ENCODE results near the gene NDFIP2.
"Not testable (repeated sequence)": the region's sequence is repeated elsewhere in the genome, so short reads cannot be mapped to it uniquely, and the experiment has no call there.

The NDFIP2 gene

GRCh38 chr13:79540504-79540903, 59.5 kb downstream of the NDFIP2 start:
- DNase-seq, result no peak

DNA sequence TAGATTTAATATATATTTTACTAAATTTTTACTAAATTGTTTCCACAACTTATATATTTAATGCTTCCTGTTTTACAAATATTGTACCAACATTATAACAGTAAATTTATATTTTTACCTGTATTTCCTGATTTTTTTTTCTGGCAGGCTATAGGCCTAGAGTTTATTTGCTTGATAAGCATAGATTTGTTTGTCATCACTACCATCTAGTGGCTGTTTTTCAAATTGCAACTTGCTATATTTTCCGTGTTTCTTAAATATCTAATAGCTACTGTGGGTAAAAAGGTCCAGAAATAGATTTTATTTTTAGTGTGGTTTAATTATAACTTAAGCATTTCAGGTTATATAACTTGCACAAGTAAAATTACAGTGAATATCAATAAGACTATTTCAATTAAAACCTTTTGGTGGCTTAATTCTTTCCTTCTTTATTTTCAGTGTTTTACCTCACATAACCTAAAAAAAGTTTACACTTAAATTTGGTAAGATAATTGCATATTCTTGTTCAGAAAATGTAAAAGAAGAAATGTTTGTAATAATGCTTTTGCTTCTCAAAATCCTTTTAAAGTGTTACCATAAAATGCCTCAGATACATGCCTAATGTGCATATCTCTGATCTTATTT, 60.6 kb downstream of the NDFIP2 start:
- DNase-seq, result peak; percentile 20 to 52

GRCh38 chr13:79543883-79544282, 62.9 kb downstream of the NDFIP2 start:
- no peak for DNase-seq

DNA sequence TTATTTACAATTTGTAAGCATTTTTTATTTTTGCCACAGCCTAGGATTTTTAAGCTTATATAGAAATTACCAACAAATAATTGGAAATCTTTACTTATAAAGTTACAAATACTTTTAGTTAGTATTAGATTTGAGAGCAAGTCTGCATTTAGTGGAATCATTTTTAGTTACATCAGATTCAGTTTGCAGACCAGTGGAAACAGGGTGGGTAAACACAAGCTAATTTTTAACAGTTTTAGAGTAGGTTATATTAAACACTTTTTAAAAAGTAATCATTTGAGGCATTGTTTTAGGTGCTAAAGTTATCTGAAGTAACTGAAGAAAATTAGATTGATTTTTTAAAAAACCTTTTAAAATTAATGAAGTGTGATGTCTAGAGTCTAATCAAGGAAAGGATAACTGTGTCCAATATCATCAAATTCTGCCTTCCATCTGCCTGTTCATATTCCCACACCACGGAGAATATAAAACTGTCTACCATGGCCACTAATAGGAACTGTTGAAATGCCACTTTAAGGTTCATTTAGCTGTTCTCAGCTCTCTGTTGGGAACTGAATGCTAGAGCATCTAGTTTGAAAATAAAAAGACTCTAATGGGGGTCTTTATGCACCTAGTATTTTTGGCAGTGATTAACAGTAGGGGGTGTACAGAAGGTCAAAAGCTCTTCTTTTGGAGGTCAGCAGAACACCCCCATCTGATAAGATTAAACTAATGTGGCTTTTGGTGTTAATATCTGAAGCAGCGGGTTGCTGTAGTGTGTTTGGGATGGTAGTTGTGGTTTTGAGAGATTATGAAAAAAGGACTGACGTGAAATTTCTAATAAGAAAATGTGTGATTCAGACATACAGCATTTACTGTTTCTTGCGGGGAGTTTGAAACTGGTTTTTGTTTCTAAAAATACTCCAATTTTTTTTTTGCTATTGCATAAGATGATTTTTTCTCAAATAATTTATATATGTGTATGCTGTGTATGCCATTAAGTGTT, 66.5 kb downstream of the NDFIP2 start:
- no peak for DNase-seq

DNA sequence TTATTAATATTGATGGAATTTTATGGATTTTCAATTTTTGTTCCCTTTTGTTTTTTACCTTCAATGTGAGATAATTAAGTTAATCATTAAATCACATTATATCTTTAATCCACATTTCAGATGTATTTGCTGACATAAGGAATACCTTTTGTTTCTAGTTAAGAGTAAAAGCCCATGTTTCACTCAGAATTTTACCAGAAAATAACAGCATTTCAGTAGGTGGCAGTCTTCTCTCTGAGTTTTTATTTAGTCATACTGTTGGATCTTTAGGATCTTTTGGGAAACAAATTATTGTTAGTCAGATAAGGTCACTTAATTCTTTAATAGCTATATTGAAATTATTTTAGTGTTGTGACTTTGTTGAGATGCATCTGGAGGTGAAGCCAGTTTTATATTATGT, 67.9 kb downstream of the NDFIP2 start:
- DNase-seq, result no peak

DNA sequence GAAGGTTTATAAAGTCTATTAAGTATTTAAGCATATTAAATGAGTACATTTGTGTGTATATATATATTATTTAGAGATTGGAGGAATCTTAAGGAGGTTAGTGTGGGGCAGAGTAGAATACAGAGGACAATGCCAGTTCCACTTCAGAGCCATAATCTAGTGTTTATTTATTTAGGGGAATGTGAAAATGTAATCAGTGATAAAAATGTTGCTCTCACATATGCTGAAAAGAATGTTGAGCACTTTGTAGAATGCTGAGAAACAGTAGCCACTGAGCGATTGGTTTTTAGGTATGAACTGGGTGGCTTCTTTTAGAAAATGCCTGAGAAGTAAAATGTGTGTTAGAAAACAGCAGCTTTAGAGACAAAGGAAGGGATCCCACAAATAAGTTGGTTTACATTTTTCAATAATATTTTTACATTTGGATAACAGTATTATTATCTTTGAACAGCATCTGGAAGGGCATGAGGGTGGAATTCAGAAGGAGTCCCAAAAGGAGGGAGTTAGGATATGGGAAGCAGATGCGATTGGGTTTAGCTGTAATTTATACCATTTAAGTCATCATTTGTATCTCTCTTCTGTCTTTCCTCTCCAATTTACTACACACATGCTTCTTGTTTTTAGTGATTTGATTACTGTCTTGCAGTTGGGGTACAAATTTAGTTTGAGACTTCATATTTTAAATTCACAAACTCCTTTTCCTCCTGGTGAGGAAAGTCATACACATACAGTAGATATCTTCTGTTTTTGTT, 68.6 kb downstream of the NDFIP2 start:
- DNase-seq, result no peak

DNA sequence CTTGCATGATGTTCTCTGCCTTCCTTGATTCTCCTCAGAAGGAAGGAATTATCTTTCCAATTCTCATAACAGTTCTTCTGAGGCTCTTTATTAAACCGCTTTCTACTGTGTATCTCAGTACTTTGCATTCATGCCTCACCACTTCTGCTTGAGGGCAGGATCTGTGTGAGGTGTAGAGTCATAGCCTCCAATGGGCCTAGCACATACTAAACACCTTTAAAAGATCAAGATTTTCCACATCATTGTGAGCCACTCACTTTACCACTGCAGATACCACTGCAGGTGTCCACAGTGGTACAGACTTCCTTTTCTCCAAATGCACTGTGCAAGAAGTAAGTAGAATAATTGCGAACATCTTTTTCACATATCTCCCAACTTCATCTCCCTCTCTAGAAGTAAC, 76.7 kb downstream of the NDFIP2 start:
- no peak for DNase-seq

GRCh38 chr13:79560954-79561353, 80.0 kb downstream of the NDFIP2 start:
- no peak for DNase-seq

- no peak for DNase-seq
Observed at GRCh38 chr13:79562557-79562956, 81.6 kb downstream of the NDFIP2 start.

DNA sequence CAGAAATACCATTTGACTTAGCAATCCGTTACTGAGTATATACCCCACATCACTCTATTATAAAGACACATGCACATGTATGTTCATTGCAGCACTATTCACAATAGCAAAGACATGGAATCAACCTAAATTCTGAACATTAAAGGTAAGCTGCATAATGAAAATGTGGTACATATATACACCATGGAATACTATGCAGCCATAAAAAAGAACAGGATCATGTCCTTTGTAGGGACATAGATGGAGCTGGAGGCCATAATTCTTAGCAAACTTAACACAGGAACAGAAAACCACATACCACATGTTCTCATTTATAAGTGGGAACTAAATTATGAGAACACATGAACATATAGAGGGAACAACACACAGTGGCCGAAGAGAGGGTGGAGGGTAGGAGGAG, 85.2 kb downstream of the NDFIP2 start:
- no peak for DNase-seq

- DNase-seq, result no peak
Observed at GRCh38 chr13:79571147-79571546, 90.2 kb downstream of the NDFIP2 start.

- not testable (repeated sequence) for DNase-seq
Observed at GRCh38 chr13:79573892-79574291, 92.9 kb downstream of the NDFIP2 start.

DNA sequence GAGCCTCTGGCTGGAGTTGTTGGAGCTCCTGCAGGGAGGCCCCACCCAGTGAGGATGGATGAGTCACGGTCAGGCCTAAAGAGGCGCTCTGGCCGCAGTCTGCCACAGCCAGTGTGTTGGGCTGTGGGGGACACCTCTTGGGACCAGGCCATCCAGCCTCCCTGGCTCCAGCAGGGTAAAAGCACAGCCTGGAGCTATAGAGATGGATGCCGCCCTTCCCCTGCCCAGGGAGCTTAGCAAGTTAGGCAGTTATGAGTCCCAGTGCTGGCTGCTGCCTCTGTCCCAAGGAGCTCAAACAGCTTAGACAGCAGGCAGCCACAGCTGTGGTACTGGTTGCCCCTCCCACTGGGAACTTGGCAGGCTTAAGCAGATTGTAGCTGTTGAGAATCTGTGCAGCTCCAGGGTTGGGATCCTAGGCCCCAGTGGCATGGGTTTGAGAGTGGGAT, 100.9 kb downstream of the NDFIP2 start:
- no peak for DNase-seq

DNA sequence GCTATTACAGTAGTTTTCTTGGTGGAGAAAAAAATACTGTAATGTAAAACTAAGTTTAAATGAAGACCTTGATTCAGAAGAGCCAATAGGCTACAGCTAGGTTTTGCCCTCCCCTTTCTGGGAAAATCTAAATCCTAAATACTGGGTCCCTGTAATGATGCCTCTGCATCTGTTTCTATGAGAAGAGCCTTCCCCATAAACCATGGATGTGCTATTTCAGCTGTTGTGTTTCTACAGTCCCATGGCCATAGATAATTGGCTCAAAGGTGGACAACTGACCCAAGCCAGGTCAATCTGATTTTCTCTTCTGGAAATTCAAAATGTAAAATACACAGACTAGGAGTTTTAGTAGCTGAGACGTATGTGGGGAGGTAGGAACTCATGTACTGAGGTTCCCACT, 101.9 kb downstream of the NDFIP2 start:
- no peak for DNase-seq

DNA sequence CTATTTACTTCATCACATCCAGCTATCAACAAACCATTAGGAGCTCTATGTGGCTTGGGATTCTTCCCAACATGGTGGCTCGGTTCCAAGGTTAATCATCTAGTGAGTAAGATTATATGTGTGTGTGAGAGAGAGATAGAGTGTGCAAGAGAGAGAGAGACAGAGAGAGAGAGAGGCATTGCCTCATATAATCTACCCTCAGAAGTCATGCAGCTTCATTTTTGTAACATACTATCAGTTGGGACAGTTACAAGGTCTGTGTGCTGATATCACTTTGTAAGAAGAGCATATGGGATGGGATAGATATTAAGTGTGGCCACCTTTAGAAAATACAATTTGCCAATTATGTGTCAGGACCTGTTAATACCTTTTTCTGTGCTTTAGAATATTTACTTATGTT, 104.1 kb downstream of the NDFIP2 start:
- DNase-seq, result no peak

GRCh38 chr13:79589603-79590393, 108.8 kb downstream of the NDFIP2 start:
- no peak for DNase-seq

- no peak for DNase-seq
Observed at GRCh38 chr13:79590394-79590676, 109.4 kb downstream of the NDFIP2 start.

GRCh38 chr13:79591493-79591892, 110.5 kb downstream of the NDFIP2 start:
- DNase-seq, result no peak

- DNase-seq, result no peak
Observed at GRCh38 chr13:79593121-79593520, 112.2 kb downstream of the NDFIP2 start.

GRCh38 chr13:79593641-79594275, 112.8 kb downstream of the NDFIP2 start:
- no peak for DNase-seq

DNA sequence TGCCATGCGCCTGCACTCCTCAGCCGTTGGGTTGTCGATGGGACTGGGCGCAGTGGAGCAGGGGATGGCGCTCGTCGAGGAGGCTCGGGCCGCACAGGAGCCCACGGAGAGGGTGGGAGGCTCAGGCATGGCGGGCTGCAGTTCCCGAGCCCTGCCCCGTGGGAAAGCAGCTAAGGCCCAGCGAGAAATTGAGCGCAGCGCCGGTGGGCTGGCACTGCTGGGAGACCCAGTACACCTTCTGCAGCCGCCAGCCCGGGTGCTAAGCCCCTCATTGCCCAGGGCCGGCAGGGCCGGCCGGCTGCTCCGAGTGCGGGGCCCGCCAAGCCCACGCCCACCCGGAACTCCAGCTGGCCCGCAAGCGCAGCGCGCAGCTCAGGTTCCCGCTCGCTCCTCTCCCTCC, 119.2 kb downstream of the NDFIP2 start:
- DNase-seq, result not testable (repeated sequence)

DNA sequence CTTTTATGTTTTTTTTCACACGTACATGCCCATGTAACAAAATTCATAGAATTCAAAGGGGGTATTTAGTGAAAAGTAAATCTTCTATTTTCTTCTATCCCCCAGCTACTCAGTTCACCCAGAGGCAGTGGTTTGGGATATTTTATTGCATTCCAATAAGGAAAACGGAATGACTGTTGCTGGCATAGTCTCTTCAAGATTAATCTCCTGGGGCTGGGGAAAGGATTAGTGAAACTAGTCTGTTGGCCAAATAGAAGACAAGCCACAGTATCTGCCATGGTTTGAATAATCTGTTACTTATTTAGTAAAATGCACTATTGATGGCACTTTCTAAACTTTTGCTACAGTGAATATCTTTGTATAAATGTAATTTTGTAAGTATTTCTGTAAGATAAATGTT, 122.0 kb downstream of the NDFIP2 start:
- no peak for DNase-seq
